KBM-7 (cell line): ENCODE data around the gene ZDHHC3.
"Not testable (repeated sequence)": the region's sequence is repeated elsewhere in the genome, so short reads cannot be mapped to it uniquely, and the experiment has no call there.

Experiments
- DNase-seq: peaks from one replicate; pipeline ENCODE4 v3.0.0-alpha.2; 2015
- in situ Hi-C: fragments of 300-500 bp; cut with MboI; formaldehyde crosslinking; loops from 2 replicates; pipeline ENCODE4 v1.14.3; 2020; ENCODE audit warnings: low sequenced_read_pairs, low pct_unique_long_range_greater_than_20kb, mixed read lengths

The ZDHHC3 gene

DNA sequence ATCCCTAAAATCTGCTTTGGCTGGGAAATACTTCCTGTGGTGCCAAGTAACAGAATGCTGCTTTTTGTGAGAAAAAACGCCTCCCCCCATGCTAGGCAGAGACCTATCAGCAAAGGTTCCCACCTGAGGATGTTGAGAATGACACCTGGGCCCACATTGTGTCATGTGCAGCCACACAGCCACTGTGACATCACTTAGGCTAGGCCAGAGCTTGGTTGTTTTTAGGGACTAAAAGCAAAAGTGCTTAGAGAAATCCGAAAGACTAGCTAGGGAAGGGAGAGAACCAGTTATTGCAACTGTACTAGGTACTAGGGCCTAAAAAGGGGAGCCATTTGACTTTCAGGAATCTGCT, 6.2 kb downstream of the ZDHHC3 start:
- in situ Hi-C loops = no loop called here
- no peak for DNase-seq

DNA sequence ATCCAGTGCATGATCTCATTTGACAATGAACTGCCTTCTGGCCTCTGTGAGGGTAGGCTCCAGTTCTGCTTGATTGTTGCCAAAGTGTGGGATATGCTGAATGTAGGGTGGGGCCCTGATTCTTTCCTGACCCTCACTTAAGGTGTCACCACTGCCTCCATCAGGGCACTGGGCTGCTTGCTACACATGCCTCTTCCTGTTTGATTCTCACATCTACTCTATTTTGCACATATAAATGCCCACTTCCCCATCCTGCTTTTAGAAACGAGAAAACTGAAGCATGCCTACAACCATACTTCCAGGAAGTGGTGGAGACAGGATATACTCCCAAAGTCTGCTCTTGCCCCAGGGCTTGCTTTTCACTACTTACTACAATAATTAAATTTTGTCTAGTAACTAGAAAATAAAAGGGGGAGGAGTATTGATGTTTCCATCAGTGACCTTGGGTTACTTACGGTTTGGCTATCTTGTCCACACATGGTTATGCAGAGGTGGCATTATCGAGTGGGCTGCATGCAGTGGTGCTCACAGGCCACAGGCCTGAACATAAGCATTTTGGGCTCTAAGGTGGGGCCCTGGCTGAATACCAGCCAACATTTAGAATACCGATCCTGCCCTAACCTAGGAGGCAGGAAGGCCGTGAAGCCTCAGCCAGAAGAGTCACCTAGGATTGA, 6.7 kb downstream of the ZDHHC3 start:
- in situ Hi-C loops = no loop called here
- DNase-seq = peak; percentile 73

DNA sequence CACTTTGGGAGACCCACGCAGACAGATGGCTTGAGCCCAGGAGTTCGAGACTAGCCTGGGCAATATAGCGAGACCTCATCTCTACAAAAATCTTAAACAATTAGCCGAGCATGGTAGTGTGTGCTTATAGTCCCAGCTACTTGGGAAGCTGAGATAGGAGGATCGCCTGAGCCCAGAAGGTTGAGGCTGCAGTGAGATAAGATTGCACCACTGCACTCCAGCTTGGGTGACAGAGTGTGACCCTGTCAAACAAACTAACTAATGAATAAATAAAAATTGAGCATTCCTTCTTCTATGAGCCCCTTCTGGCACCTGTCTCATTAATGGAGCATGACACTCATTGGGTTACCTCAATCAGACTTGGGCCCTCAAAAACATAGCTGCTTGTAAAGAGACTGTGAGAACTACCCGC, 7.5 kb downstream of the ZDHHC3 start:
- in situ Hi-C loops = no loop called here
- no peak for DNase-seq

DNA sequence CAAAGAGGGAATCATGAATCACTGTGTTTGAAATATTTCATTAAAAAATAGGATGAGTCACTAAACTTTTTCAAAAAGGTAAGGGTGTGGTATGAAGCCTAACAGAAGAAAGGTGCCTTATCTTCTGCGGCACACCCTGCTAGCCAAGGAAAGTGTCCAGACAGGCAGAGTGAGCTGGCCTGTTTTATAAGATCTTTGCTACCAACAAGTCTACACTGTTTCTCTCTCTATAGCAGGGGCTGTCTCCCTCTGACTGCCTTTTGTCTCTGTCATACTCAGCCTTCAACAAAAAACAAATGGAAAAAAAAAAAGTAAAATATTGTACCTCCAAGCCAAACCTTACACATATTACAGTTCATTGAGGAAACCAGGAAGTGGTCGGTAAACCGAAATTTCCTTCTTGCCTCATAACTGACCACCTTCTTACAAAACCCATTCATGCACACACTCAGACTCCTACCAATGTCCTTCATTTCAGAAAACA, 9.1 kb downstream of the ZDHHC3 start:
- DNase-seq = peak; percentile 83
- in situ Hi-C loops = no loop called here

DNA sequence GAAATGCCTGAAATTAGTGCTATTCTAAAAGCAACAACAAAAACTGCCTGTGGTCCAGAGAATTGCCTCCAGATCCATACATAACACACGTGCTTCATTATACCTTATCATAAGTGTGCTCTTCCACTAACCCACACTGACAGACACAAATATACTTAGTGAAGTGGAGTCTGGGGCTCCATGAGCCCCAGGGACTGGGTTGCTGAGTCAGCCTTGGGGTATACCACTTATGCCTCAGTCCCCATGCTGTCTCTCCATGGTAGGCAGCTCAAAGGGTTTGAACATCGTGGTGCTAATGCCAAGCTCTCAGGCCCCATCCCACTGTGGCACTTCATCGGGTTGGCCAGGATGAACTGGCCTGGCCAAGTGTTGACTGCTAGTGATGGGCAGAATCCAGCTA, 10.8 kb downstream of the ZDHHC3 start:
- in situ Hi-C loops = no loop called here
- DNase-seq = no peak

DNA sequence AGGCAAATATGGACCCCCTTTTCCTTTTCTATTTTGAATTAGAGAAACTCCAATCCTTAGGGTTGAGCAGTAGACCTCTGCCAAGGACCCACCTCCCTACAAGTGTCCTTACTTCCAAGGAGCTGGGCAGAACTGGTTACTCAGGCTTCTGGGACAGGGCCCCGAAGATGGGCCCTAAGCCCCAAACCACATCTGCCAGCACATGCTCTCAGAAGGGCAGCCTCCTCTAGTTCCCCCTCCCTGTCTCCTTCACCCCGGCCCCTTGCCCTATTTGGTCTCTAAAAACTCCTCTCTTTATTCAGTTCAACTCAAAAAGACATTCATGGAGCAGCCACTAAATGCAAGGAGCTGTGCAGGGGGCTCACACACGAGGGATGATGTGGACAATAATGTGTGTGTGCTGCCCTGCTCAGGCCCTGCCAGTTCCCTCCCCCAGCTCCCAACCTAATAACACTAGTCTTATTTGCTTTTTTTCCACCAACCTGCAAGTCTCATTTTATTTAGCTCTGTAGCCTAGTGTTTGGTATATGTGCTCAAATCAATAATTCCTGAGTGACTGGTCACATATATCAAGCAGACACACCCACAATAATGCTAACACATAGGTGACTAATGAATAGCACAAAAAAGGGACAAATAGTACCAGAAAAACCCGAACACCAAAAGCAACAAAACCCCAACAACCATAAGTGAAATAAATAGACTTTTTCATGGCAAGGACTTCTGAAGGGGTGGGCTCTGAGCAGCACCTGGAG, 12.2 kb downstream of the ZDHHC3 start:
- in situ Hi-C loops = no loop called here
- no peak for DNase-seq

DNA sequence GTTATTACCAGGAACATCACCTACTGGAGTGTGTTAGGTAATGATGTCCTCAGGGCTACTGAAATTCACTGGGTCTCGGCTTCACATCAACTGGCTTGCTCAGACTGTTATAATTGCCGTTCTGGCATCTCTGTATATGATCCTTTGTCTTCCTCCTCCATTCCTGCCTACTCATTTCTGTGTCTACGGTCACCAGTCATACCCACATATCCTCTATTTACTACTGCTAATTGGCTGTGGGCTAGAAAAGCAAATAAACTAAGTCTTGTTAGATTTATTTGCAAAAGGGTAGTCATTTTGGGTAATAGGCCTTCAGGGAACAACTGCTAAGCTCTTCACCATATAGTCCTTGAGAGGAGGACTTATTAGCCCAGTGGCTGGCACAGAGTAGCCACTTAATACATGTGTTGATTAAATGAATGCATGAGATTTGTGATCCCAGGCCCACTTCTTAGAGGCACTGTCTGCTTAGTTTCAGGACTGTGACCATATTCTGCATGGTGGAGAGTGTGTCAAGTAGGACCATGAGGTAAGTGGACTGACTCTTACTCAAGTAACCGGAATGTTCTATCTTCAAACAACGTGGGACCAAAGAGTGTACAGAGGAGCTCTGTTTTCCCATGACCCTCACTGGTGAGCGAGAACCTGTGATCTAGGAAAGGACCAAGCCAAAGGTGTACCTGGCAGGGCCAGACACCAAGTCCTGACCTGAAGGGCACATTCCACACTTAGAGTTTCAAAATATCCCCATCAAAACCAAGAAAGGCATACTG, 13.2 kb downstream of the ZDHHC3 start:
- in situ Hi-C loops = no loop called here
- DNase-seq = no peak

DNA sequence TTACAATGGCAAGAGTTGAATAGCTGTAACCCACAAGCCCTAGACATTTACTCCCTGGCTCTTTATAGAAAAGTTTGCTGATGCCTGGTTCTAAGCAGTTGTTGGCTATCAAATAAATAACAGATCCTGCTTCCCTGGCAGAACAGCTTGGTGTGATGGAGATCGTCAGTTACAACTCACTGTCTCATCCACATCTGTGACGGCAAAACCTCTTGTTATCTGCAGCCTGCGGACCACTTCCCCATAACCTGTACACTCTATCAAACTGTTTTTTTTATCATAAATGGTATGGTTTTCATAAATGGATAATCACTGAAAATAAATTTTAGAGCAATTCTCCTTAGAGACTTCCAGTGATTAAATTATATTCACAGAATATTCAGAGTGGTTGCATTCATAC, 14.1 kb downstream of the ZDHHC3 start:
- in situ Hi-C loops = no loop called here
- DNase-seq = no peak

DNA sequence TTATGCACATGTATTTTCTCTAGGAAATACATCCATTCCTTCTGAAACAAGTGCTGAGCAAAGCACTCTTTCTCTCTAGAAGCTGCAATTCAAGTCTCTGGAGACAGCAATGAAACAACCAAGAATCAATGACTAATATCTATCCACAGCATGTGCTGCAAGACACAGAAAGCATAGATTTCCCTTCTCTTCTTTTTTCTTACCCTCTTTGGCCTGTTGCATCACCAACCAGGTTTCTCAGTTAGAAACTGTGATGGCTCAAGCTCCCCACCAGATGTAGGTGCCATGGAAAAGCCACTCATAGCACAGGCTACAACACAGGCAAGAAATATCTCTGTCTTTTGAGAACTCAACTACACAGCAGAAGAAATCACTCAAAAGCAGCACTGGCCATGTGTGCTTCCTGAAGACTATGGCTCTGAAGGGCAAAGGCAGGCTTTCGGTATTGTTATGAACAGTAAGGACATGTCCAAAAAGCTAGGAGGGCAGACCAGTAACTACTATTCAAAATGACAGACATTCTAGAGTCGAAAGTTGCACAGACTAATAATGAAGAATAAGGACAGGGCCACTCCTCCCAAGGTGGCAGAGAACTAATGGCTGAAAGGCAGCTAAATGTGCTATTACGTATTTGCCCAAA, 15.5 kb downstream of the ZDHHC3 start:
- in situ Hi-C loops = no loop called here
- no peak for DNase-seq

DNA sequence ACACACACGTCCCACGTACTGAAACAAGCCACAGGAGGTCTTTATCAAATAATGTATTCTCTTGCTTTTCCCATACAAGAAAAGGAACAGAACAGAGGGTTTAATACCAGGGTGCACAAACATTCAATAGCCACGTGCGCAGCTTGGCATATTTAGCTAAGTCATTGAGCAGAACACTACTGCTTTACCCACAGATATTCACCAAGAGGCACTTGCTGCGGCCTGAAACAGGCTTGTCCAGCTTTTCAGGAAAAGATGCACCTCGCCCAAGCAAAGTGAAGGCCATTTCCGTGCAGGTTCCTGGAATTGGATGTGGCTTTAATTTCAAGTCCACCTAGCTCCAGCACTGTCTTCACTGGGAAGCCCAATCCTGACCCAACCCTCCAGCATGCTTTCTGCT, 17.6 kb downstream of the ZDHHC3 start:
- in situ Hi-C loops = no loop called here

DNA sequence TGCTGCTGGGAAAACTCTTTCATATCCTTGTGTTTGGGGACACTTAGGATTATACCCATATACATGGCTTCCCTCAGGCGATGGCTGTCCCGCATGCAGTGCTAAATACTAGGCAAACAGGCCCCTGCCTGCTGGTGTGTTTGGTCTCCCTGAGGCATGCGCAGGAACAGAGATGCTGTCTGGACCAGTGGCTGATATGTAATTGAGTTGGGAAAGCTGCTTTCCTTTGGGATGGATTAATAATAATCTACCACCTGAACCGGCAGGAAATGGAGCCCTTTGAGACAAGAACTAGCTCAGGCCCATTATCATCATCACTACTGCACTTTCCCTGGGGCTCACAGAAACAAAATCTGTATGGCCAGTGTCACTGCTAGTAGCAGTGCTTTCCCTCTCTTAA, 18.0 kb downstream of the ZDHHC3 start:
- no peak for DNase-seq
- in situ Hi-C loops = no loop called here

More for the DNA sequence above, 17.6 kb downstream of the ZDHHC3 start:
- DNase-seq = no peak

DNA sequence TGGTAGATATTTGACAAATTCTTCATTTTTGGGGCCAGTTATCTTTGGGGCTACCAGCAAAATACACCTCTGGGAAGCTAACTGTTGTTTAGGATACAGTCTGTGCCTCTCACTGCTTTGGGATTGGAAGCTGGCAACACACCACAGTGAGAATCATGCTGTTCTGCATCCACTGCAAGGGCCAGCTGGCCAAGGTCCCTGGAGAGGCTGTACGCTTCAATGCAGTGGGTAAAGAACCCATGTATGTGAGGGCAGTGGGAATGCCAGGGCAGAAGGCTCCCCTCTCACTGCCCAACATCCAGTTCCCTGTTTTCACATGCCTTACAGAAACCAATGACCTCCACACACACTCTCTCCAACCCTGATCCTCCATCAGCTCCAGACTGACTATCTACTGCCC, 20.1 kb downstream of the ZDHHC3 start:
- in situ Hi-C loops = no loop called here

DNA sequence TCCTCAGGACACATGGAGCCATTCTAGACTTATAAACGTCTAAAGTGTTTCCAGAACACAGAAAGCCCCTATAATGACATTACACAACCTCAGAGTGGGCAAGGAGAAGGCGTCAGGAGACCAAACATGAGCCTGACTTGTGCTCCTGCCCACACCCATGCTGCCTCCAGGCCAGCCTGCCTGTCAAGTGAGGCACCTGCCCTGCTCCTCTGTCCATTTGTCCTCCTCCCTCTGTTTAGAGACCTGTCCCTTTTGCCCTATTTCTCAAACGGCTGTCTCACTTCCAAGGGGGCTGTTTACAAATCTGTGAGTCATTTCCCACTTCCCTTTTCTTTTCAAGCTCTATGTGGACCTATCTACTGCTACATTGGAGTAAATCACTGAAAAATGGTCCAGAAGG, 21.0 kb downstream of the ZDHHC3 start:
- in situ Hi-C loops = no loop called here
- peak; percentile 55 for DNase-seq

More for the DNA sequence above, 20.1 kb downstream of the ZDHHC3 start:
- no peak for DNase-seq

DNA sequence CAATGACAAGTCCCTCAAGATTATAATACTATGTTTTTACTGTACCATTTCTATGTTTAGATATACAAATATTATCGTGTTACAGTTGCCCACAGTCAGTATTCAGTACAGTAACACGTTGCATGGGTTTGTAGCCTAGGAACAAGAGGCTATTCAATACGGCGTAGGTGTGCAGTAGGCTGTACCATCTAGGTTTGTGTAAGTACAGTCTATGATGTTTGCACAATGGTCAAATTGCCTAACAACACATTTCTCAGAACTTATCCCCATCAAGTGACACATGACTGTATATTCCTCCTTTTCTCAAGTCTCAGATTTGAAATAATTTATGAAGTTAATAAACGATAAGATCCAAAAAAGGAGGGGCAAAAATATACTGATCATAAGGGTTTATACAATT, 21.7 kb downstream of the ZDHHC3 start:
- in situ Hi-C loops = no loop called here
- no peak for DNase-seq

DNA sequence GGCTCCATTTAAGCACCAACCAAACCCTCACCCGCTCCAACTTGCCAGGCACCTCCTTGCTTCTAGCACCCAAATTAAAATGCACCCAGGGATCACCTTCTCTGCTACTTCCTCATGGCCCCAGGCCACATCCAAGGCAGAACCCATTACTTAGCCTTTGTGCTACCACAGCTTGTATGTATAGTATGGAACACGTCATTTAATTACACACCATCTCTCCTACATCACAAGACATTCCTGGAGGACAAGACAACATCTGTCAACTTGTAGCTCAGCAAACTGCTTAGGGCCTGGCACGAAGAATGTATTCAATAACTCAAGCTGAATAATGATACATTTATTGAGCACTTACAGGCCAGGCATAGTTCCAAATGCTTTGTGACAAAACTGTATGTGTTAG, 23.3 kb downstream of the ZDHHC3 start:
- DNase-seq = no peak

DNA sequence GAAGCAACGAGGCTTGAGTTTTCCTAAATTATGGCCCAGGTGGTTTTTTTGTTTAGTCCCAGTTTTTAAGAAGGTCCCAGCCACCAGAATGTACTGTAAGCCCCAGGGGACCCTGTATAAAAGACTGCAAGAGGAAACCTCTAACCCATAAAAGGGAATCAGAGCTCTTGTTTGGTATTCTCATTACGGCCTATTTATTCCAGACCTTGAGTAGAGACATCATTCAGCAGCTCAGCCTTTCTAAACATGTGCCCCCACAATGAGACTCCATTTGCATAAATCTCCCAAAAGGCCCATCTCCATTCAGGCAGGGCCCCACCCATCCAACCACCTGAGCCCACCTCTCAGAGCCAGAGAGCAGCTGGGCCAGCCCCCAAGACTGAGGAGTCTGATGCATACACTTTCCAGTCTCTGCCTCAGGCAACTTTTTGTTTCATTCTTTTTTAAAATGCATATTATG, 25.7 kb downstream of the ZDHHC3 start:
- DNase-seq = no peak
- in situ Hi-C loops = no loop called here

More for the DNA sequence above, 23.3 kb downstream of the ZDHHC3 start:
- in situ Hi-C loops = no loop called here

DNA sequence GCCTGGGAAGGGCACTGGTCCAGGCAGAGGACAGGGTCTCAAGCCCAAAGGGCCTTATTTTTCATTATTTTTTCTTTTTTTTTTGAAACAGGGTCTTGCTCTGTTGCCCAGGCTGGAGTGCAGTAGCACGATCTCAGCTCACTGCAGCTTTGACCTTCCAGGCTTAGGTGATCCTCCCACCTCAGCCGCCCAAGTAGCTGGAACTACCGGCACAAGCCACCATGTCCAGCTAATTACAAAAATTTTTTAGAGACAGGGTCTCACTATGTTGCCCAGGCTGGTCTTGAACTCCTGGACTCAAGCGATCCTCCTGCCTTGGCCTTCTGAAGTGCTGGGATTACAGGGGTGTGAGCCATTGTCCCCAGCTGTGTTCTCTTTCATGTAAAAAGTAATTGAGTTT, 26.2 kb downstream of the ZDHHC3 start:
- in situ Hi-C loops, DNase-seq: not testable (repeated sequence)

DNA sequence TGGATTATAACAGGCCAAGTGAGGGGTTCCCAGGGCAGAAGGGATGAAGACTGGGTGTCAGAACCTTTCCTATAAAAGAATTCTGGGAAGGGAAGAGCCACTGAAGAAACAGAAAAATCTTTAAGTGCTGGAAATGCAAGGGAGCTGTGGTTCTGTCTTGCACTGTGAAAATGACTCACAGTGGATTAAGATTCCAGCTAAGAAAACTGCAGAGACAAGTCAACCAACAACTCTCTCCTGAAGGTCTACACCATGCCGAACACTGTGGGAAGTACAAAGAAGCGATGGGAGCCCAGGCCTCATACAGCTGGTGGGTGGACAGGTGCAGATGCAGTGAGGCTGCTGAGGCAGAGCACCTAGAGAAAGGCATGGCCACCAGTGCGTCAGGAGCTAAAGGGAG, 27.7 kb downstream of the ZDHHC3 start:
- in situ Hi-C loops = no loop called here
- no peak for DNase-seq

DNA sequence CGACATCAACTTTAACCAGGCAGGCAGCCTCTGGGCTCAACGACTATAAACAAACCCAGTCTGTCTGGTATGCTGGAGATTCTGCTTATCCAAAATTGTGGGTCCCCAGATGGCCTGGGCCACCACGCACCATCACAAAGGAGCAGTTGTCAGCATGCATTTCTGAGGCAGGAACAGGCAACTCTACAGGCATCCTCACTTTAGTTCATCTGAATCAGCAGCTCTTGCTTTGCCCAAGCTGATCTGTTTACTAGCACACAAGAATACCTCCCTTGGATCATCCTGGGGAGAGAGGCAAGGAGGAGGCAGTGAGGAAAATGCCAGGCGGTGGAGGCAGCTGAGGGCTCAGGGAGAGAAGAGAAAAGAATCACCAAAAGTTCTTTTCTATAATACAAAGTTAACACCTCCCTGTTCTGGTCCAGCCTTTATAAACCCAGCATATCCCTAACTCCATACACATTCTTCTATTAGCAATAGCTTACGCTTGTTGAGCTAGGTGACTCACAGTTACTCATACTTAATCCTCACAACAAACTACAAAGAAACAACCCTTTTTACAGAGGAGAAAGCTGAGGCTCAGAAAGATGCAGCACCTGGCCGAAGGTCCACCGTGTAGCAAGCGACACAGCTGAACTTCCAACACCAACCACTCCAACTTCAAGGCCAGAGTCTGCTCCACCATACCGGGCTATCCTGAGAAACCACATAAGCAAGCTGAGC, 33.6 kb downstream of the ZDHHC3 start:
- in situ Hi-C loops = no loop called here
- no peak for DNase-seq
